ENCODE measurements around the gene KIAA0825.

Gene KIAA0825

DNA sequence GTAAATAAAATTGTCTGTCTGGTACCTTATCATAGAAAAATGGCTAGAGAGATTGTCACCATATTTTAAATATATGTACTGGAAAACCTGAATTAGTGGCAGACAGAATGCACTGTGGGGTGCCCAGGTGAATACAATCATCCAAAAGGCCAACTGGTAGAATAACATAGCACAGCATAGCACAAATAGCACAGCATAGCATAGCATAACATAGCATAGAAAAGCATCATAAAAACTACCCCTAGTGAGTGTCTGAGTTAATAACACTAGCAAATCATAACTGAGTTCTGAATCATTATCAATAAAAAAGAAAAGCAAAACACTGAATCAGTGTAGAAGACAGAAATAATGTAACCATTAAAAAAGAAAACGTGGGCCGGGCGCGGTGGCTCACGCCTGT is 102.3 kb downstream of the KIAA0825 start:
- no peak for DNase-seq (ENCODE audit: low read depth in 2 of 2)
- H3K4me3 ChIP-seq (replicated peaks in 1 of 2; ENCODE audit: low read depth in 2 of 2, low read length in 2 of 2), result no peak overlapping the region
- TF ChIP-seq, protein P1, sequence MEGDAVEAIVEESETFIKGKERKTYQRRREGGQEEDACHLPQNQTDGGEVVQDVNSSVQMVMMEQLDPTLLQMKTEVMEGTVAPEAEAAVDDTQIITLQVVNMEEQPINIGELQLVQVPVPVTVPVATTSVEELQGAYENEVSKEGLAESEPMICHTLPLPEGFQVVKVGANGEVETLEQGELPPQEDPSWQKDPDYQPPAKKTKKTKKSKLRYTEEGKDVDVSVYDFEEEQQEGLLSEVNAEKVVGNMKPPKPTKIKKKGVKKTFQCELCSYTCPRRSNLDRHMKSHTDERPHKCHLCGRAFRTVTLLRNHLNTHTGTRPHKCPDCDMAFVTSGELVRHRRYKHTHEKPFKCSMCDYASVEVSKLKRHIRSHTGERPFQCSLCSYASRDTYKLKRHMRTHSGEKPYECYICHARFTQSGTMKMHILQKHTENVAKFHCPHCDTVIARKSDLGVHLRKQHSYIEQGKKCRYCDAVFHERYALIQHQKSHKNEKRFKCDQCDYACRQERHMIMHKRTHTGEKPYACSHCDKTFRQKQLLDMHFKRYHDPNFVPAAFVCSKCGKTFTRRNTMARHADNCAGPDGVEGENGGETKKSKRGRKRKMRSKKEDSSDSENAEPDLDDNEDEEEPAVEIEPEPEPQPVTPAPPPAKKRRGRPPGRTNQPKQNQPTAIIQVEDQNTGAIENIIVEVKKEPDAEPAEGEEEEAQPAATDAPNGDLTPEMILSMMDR (IDR thresholded peaks at IDR 0.05; ENCODE audit: low read depth, low read length), result no peak

DNA sequence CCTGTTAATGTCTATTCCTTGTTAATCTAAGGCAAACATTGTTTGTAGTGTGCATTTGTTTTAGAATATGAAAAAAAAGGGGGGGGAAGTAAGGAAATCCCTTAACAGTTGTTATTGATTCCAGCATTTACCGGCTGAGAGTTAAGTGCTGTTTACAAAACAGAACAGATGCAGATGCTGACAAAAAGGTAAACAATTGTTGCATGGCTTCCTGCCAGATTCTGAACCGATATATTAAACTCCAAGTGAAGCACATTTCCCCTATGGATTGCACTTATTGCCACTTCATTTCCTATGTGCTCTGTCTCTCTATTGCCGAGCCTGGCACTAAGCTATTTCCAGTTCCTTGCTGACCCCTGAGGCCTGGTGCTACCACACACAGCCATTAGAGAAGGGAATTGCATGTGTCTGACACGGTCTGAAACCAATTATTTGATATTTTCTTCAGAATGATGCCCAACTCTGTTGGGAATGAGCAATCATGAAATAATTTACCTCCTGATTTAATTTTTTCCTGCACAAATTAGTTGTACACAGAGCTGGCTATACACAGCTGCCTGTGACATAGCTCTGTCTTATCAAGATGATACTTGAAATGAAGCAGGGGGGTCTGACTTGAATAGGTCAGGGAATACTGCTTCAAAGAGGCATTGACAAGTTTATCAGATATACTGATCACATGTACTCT is 109.8 kb downstream of the KIAA0825 start:
- H3K4me3 ChIP-seq (replicated peaks in 1 of 2; ENCODE audit: low read depth in 2 of 2, low read length in 2 of 2), result no peak overlapping the region
- DNase-seq (ENCODE audit: low read depth in 2 of 2), result no peak
- TF ChIP-seq, protein P1 (IDR thresholded peaks at IDR 0.05; ENCODE audit: low read depth, low read length), result no peak

DNA sequence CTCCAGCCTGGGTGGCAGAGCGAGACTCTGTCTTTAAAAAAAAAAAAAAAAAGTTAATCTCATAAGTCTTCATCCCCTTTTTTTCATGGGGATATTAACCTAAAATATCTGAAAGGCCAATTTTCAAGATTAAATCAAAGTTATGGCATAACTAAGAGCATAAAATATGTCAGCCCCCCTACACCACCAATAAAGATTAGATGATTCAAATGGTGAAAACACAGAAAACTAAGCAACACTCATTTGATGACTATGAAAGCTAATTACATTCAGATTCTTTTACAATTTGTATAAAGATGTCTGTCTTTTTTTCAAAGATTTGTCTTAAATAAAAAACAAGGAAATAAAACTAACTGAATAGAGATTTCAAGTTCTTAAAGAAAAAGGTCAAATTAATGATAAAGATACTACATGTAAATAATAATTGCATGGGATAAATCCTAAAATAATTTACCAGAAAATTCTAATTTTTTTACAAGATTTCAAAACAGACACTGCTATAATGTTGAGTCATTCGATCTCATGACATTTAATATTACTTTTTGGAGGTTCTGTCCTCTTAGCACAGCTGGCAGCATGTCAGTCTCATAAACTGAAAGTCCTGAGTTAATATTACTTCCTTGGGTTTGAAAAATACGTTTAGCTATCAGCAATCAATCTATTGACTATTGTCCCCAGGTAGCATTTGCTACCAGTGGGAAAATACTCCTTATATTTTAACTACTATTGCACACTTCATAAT is 112.9 kb downstream of the KIAA0825 start:
- peak; percentile 8 to 21 for DNase-seq (ENCODE audit: low read depth in 2 of 2)
- TF ChIP-seq, protein P1 (IDR thresholded peaks at IDR 0.05; ENCODE audit: low read depth, low read length), result no peak
- H3K4me3 ChIP-seq (replicated peaks in 1 of 2; ENCODE audit: low read depth in 2 of 2, low read length in 2 of 2), result no peak overlapping the region

DNA sequence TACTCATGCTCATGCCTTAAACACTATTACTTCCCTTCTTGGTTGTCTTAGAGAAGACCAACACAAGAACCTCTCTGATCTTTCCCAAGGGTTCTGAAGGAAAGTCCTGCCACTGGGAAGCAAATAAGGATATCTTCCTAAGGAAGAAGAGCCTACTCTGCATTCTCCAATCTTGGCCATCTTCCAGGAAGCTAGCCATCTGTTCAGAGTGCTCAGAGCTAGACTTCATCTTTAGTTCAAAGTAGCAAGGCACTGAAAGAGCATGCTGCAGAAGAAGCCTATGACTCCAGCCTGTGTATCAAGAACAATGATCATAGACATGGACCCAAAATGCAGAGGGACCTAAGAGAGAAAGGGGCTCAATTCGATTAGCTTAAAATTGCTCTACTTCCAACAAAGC is 114.7 kb downstream of the KIAA0825 start:
- no peak for DNase-seq (ENCODE audit: low read depth in 2 of 2)
- TF ChIP-seq, protein P1 (IDR thresholded peaks at IDR 0.05; ENCODE audit: low read depth, low read length), result no peak

DNA sequence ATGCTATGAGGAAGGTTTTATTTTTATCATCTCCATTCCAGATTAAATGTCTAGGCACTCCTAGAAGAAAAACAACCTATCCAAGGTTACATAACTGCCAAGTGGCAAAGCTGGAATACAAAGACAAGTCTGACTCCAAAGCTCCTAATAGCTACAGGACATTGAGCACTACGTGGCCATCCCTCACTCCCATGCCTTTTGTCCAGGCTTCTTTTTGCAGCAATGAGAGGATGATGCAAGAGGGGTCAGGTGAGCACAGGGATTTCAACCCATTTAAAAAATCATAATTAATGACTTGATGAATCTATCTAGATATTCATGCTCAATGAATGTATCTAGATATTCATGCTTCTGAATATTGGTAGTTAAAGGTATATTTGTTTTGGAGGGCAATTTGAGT is 117.0 kb downstream of the KIAA0825 start:
- DNase-seq (ENCODE audit: low read depth in 2 of 2), result no peak
- no peak overlapping the region for H3K4me3 ChIP-seq (replicated peaks in 1 of 2; ENCODE audit: low read depth in 2 of 2, low read length in 2 of 2)
- TF ChIP-seq, protein P1 (IDR thresholded peaks at IDR 0.05; ENCODE audit: low read depth, low read length), result no peak

More for the DNA sequence above, 114.7 kb downstream of the KIAA0825 start:
- H3K4me3 ChIP-seq (replicated peaks in 1 of 2; ENCODE audit: low read depth in 2 of 2, low read length in 2 of 2), result no peak overlapping the region

DNA sequence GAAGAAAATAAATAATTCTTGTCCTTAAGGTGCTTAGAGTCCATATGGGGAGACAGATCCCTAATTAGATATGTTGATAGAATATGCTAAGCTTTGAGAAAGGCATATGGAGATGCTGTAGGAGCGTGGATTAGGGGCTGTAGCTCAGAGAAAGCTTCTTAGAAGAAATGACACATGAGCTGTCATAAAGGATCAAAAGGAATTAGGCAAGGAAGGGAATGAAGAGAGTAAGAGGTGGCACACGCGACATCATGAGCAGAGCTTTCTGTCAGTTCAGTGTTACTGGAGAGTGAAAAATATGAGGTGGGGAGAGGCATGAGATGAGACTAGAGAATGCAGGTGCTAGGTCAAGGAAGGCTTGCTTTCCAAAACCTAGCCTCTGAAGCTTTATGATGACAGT is 118.6 kb downstream of the KIAA0825 start:
- H3K4me3 ChIP-seq (replicated peaks in 1 of 2; ENCODE audit: low read depth in 2 of 2, low read length in 2 of 2), result no peak overlapping the region
- no peak for DNase-seq (ENCODE audit: low read depth in 2 of 2)
- TF ChIP-seq, protein P1 (IDR thresholded peaks at IDR 0.05; ENCODE audit: low read depth, low read length), result no peak

Data from cardiac fibroblast (primary cell).